ENCODE data around the gene LRAT. TPM values are rescaled to one million over a fixed set of nuclear protein-coding genes. Genes with fewer than 3 reads are reported as not detected.

Gene LRAT
- total and polyA plus RNA-seq, 2 of the 8 experiments (the other 6 are each of a cell fraction or from before 2014, with no cell fraction given), result 4.3 to 10.3 TPM

DNA sequence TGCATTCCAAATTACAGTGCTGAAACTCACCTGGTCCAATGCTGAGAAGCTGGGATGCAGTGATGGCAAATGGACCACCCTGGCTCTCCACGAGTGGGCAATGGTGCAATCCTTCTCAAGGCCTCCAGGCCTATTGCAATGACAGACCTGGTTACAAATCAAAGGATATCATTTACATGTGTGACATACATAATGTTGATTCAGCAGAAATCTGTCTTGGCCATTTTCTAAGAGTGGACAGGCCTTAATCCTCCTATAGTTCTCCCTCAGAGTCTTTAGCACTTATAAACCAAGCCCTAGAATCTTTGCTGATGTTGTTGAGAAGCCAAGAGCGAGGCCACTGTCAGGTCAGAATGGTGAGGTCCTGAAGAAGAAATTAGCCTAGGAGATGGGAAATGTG is 17.1 kb downstream of the LRAT start:
- ChIA-PET CTCF (ENCODE audit: partially characterized antibody) (interaction anchor here (1.0 kb wide), 1 partner anchor 123 kb away, joined by 3 read pairs; no protein-coding TSS in a partner anchor), POLR2A (ENCODE audit: partially characterized antibody) (interaction anchor here (9.8 kb wide), 1 partner anchor 18 kb away, joined by 80 read pairs; the partner anchor contains the start of gene LRAT)
- Histone ChIP-seq H4K91ac (replicated peaks; ENCODE audit: insufficient read length, low read length) (no peak overlapping the region), H2AK5ac (ENCODE audit: low read depth, low read length) (no peak overlapping the region), H3K14ac (ENCODE audit: insufficient read length) (no peak overlapping the region), H4K20me1 (replicated peaks in 1 of 2; ENCODE audit: control insufficient read depth in 1 of 2, insufficient read depth in 2 of 2, low read length in 2 of 2) (no peaks in the 10 kb centered on the region), H3K9me3 (ENCODE audit: insufficient read depth in 2 of 2, low read depth in 1 of 2, low read length in 1 of 2) (no peaks in the 10 kb centered on the region), H3K4me3 (ENCODE audit: extremely low read depth in 1 of 4, insufficient read depth in 2 of 4, low read depth in 3 of 4, low read length in 4 of 4) (no peak overlapping the region), H2BK5ac (ENCODE audit: low read depth, low read length) (no peak overlapping the region), H3K27me3 (replicated peaks in 1 of 4; ENCODE audit: control insufficient read depth in 3 of 4, extremely low read depth in 1 of 4, insufficient read depth in 3 of 4, low read length in 3 of 4) (no peaks in the 10 kb centered on the region), H3K23me2 (ENCODE audit: low read depth, low read length) (no peaks in the 10 kb centered on the region), H4K8ac (ENCODE audit: extremely low read depth, insufficient read depth, low read length) (no peak overlapping the region), H3K79me2 (ENCODE audit: control insufficient read depth in 1 of 2, insufficient read depth in 2 of 2, low read length in 2 of 2) (no peaks in the 10 kb centered on the region), H2BK20ac (ENCODE audit: low read length) (no peak overlapping the region), H3K4me1 (replicated peaks in 1 of 4; ENCODE audit: control insufficient read depth in 3 of 4, insufficient read depth in 4 of 4, low read length in 3 of 4) (no peaks in the 10 kb centered on the region), H3K27ac (ENCODE audit: low read depth, low read length) (no peak overlapping the region), H3K18ac (ENCODE audit: extremely low read depth, low read length) (no peak overlapping the region), H3K23ac (ENCODE audit: insufficient read length) (no peak overlapping the region), H3K4ac (replicated peaks; ENCODE audit: insufficient read length, low read depth, low read length) (no peak overlapping the region), H3K79me1 (ENCODE audit: low read depth, low read length) (no peaks in the 10 kb centered on the region), H4K5ac (ENCODE audit: insufficient read length, low read depth, low read length) (no peak overlapping the region), H3K4me2 (ENCODE audit: insufficient read depth in 1 of 2, low read depth in 2 of 2, low read length in 2 of 2) (no peak overlapping the region), H2BK12ac (ENCODE audit: low read depth, low read length) (no peak overlapping the region), H2BK120ac (replicated peaks; ENCODE audit: low read depth, low read length) (no peak overlapping the region), H3K56ac (replicated peaks; ENCODE audit: insufficient read length, low read depth, low read length) (no peak overlapping the region), H2BK15ac (ENCODE audit: low read length) (no peak overlapping the region), H2AFZ (ENCODE audit: low read length) (no peak overlapping the region), H3K36me3 (ENCODE audit: control insufficient read depth in 2 of 4, insufficient read depth in 4 of 4, low read length in 3 of 4) (no peaks in the 10 kb centered on the region; a peak in 1 of 8 replicates), H3K9ac (replicated peaks in 1 of 4; ENCODE audit: extremely low read depth in 1 of 4, low read depth in 3 of 4, low read length in 3 of 4) (no peak overlapping the region)
- TF ChIP-seq CREB1 (IDR thresholded peaks at IDR 0.05), result no peak
- no peak for TF ChIP-seq SP1 (IDR thresholded peaks at IDR 0.05; ENCODE audit: low read depth, low read length)
- no peak for TF ChIP-seq BRCA1 (IDR thresholded peaks at IDR 0.05; ENCODE audit: low read depth, low read length)
- no peak for TF ChIP-seq TCF12 (IDR thresholded peaks at IDR 0.05; ENCODE audit: low read depth, low read length)
- TF ChIP-seq RXRA (IDR thresholded peaks at IDR 0.05; ENCODE audit: insufficient read depth, low read depth, low read length), result no peak
- no peak for TF ChIP-seq FOSL1 (IDR thresholded peaks at IDR 0.05; ENCODE audit: insufficient read depth, low read depth, low read length)
- no peak for TF ChIP-seq SAP30 (IDR thresholded peaks at IDR 0.05; ENCODE audit: insufficient read depth, insufficient replicate concordance, low read length)
- TF ChIP-seq, protein P1, sequence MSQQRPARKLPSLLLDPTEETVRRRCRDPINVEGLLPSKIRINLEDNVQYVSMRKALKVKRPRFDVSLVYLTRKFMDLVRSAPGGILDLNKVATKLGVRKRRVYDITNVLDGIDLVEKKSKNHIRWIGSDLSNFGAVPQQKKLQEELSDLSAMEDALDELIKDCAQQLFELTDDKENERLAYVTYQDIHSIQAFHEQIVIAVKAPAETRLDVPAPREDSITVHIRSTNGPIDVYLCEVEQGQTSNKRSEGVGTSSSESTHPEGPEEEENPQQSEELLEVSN (IDR thresholded peaks at IDR 0.05), result no peak
- TF ChIP-seq JUN (IDR thresholded peaks at IDR 0.05; ENCODE audit: low read depth, low read length), result no peak
- TF ChIP-seq CEBPB (IDR thresholded peaks at IDR 0.05; ENCODE audit: low read depth, low read length), result no peak
- no peak for DNase-seq (ENCODE audit: low read depth in 1 of 2, low spot score in 2 of 2)
- FAIRE-seq, result no peak
- 83% methylated on average over 2 of the region's 2 CpGs; no CpG with 5 or more reads in 1 of the 2 experiments for WGBS, 2 experiments (ENCODE audit: extremely low coverage in 1 of 2, insufficient coverage in 1 of 2, insufficient read length in 1 of 2, insufficient replicate concordance in 2 of 2, low coverage in 1 of 2, low lambda C conversion rate in 2 of 2, missing lambda C conversion rate in 1 of 2)
